IMR-90 (cell line): ENCODE measurements around the gene EXOC3L2. TPM values are rescaled to one million over a fixed set of nuclear protein-coding genes. Genes with fewer than 3 reads are reported as not detected.

Source experiments
- ATAC-seq: fragments of 200-7000 bp; cut with Tn5 transposase; 2 replicates; pipeline ENCODE4 v1.9.1; 2020; ENCODE audit warnings: low read depth, mild to moderate bottlenecking, moderate library complexity
- BruUV-seq: library from RNA; stranded (reverse); fragments of 400-500 nt; replicated peaks from 2 replicates; lab custom pipeline; 2021; lab: Mats Ljungman, UMichigan
- CTCF ChIA-PET: fragments of 300-600 bp; formaldehyde crosslinking; extraction: SDS; loops from one replicate; lab custom pipeline; 2021; ENCODE audit warnings: antibody characterized with exemption; lab: Yijun Ruan, JAX
- POLR2A ChIA-PET: fragments of 300-600 bp; sonication (Branson Sonifier 250); formaldehyde crosslinking; loops from one replicate; lab custom pipeline; 2022; ENCODE audit warnings: antibody characterized with exemption; ENCODE audit not compliant: unreplicated experiment; lab: Charles Lee
- DNase-seq: peaks from one replicate; pipeline ENCODE4 v3.0.0; 2013
- H2AFZ ChIP-seq: replicated peaks from 2 replicates; pipeline ENCODE3; 2013; ENCODE audit warnings: low read length, mild to moderate bottlenecking; ENCODE audit not compliant: poor library complexity
- H2AK5ac ChIP-seq: 2 replicates; pipeline ENCODE4 v1.6.1; 2013; ENCODE audit warnings: low read depth, low read length, inconsistent platforms
- H2AK9ac ChIP-seq: replicated peaks from 2 replicates; pipeline ENCODE3; 2013; ENCODE audit warnings: mild to moderate bottlenecking, low read depth, low read length, moderate library complexity; ENCODE audit not compliant: poor library complexity
- H2BK120ac ChIP-seq: 2 replicates; pipeline ENCODE4 v1.6.1; 2013; ENCODE audit warnings: low read depth, low read length, inconsistent platforms
- H2BK15ac ChIP-seq: 3 replicates; pipeline ENCODE4 v1.6.1; 2013; ENCODE audit warnings: low read depth, low read length, inconsistent platforms
- H2BK20ac ChIP-seq: 2 replicates; pipeline ENCODE4 v1.6.1; 2013; ENCODE audit warnings: low read depth, mild to moderate bottlenecking, inconsistent platforms, low read length, moderate library complexity
- H2BK5ac ChIP-seq: 2 replicates; pipeline ENCODE4 v1.6.1; 2013; ENCODE audit warnings: mild to moderate bottlenecking, low read depth, low read length, inconsistent platforms; ENCODE audit not compliant: poor library complexity, severe bottlenecking
- H3K14ac ChIP-seq: replicated peaks from 2 replicates; pipeline ENCODE4 v1.6.1; 2013; ENCODE audit warnings: low read depth, low read length, inconsistent platforms
- H3K18ac ChIP-seq: 2 replicates; pipeline ENCODE4 v1.6.1; 2013; ENCODE audit warnings: low read depth, low read length, control low read depth
- H3K23ac ChIP-seq: 2 replicates; pipeline ENCODE4 v1.6.1; 2013; ENCODE audit warnings: low read depth, low read length, inconsistent platforms
- H3K27ac ChIP-seq: 2 replicates; pipeline ENCODE4 v1.5.1; 2013; ENCODE audit warnings: mild to moderate bottlenecking, control low read depth, low read length; ENCODE audit not compliant: insufficient read depth
- H3K27me3 ChIP-seq: 2 replicates; pipeline ENCODE4 v1.6.1; 2013; ENCODE audit warnings: low read length; ENCODE audit not compliant: control insufficient read depth, insufficient read depth
- H3K36me3 ChIP-seq: 2 replicates; pipeline ENCODE4 v1.6.1; 2013; ENCODE audit warnings: low read length, mixed read lengths; ENCODE audit not compliant: control insufficient read depth, insufficient read depth
- H3K4ac ChIP-seq: 2 replicates; pipeline ENCODE4 v1.6.1; 2013; ENCODE audit warnings: low read depth, low read length, inconsistent platforms
- H3K4me1 ChIP-seq: 2 replicates; pipeline ENCODE4 v1.6.1; 2013; ENCODE audit warnings: low read length, mixed read lengths; ENCODE audit not compliant: control insufficient read depth, insufficient read depth
- H3K4me2 ChIP-seq: 2 replicates; pipeline ENCODE4 v1.6.1; 2013; ENCODE audit warnings: low read depth, mild to moderate bottlenecking, control low read depth, low read length, moderate library complexity
- H3K4me3 ChIP-seq: 2 replicates; pipeline ENCODE4 v1.5.1; 2013; ENCODE audit warnings: low read depth, mild to moderate bottlenecking, control low read depth, low read length, moderate library complexity; ENCODE audit not compliant: insufficient read depth
- H3K56ac ChIP-seq: 2 replicates; pipeline ENCODE4 v1.6.1; 2013; ENCODE audit warnings: low read length, inconsistent platforms; ENCODE audit not compliant: insufficient read depth; ENCODE audit errors: extremely low read depth
- H3K79me1 ChIP-seq, 2 experiments: 2 replicates each; pipeline ENCODE4 v1.6.1; 2013; ENCODE audit warnings: low read length in 2 of 2, inconsistent platforms in 1 of 2, low read depth in 1 of 2
- H3K9ac ChIP-seq: 2 replicates; pipeline ENCODE4 v1.6.1; 2013; ENCODE audit warnings: low read depth, low read length, control low read depth
- H3K9me1 ChIP-seq: 2 replicates; pipeline ENCODE4 v1.6.1; 2013; ENCODE audit warnings: low read length, inconsistent platforms; ENCODE audit not compliant: insufficient read depth
- H3K9me3 ChIP-seq: 2 replicates; pipeline ENCODE4 v1.6.1; 2013; ENCODE audit warnings: low read length; ENCODE audit not compliant: control insufficient read depth, insufficient read depth
- H4K20me1 ChIP-seq: 2 replicates; pipeline ENCODE4 v1.6.1; 2013; ENCODE audit warnings: low read length, inconsistent platforms; ENCODE audit not compliant: insufficient read depth
- H4K5ac ChIP-seq: 2 replicates; pipeline ENCODE4 v1.6.1; 2013; ENCODE audit warnings: mild to moderate bottlenecking, low read depth, low read length, control low read depth
- H4K8ac ChIP-seq, 2 experiments: 2 replicates each; pipeline ENCODE4 v1.6.1; 2013; ENCODE audit warnings: low read depth in 2 of 2, low read length in 2 of 2, control low read depth in 1 of 2, inconsistent platforms in 1 of 2
- H4K91ac ChIP-seq: 2 replicates; pipeline ENCODE4 v1.6.1; 2013; ENCODE audit warnings: low read depth, low read length, inconsistent platforms; ENCODE audit not compliant: insufficient read depth
- BHLHE40 ChIP-seq: fragments of 150-350 bp; IDR thresholded peaks from 2 replicates; pipeline ENCODE4 v1.6.1; 2016; ENCODE audit warnings: mild to moderate bottlenecking, low read depth, low read length
- CEBPB ChIP-seq: IDR thresholded peaks from 2 replicates; pipeline ENCODE4 v1.6.1; 2012; ENCODE audit warnings: low read depth, low read length, improper control_type of control experiment
- CHD1 ChIP-seq: IDR thresholded peaks from 2 replicates; pipeline ENCODE4 v1.6.1; 2012; ENCODE audit warnings: low read depth, low read length, improper control_type of control experiment
- ELK1 ChIP-seq: fragments of 150-350 bp; IDR thresholded peaks from 2 replicates; pipeline ENCODE4 v1.6.1; 2016; ENCODE audit warnings: low read depth, mild to moderate bottlenecking, low read length, moderate library complexity, borderline replicate concordance
- FOS ChIP-seq: fragments of 150-350 bp; IDR thresholded peaks from 2 replicates; pipeline ENCODE4 v1.6.1; 2016; ENCODE audit warnings: low read depth, low read length
- MAFK ChIP-seq: IDR thresholded peaks from 2 replicates; pipeline ENCODE4 v1.6.1; 2012; ENCODE audit warnings: low read depth, low read length, improper control_type of control experiment
- MAZ ChIP-seq: IDR thresholded peaks from 2 replicates; pipeline ENCODE4 v1.6.1; 2012; ENCODE audit warnings: low read depth, mild to moderate bottlenecking, low read length, improper control_type of control experiment, moderate library complexity, borderline replicate concordance
- MXI1 ChIP-seq: IDR thresholded peaks from 2 replicates; pipeline ENCODE4 v1.6.1; 2012; ENCODE audit warnings: low read depth, mild to moderate bottlenecking, low read length, moderate library complexity, borderline replicate concordance
- NFE2L2 ChIP-seq: fragments of 150-350 bp; IDR thresholded peaks from 2 replicates; pipeline ENCODE4 v1.6.1; 2016; ENCODE audit warnings: low read depth, mild to moderate bottlenecking, low read length
- POLR2A ChIP-seq: IDR thresholded peaks from 2 replicates; pipeline ENCODE4 v1.6.1; 2012; ENCODE audit warnings: mild to moderate bottlenecking, low read depth, low read length
- RAD21 ChIP-seq: IDR thresholded peaks from 2 replicates; pipeline ENCODE4 v1.6.1; 2012; ENCODE audit warnings: low read length, improper control_type of control experiment
- RCOR1 ChIP-seq: IDR thresholded peaks from 2 replicates; pipeline ENCODE4 v1.6.1; 2012; ENCODE audit warnings: mild to moderate bottlenecking, low read length, improper control_type of control experiment; ENCODE audit not compliant: insufficient replicate concordance
- RFX5 ChIP-seq: IDR thresholded peaks from 2 replicates; pipeline ENCODE4 v1.8.0; 2012; ENCODE audit warnings: low read depth, mild to moderate bottlenecking, low read length, moderate library complexity
- SMC3 ChIP-seq: fragments of 150-350 bp; IDR thresholded peaks from 2 replicates; pipeline ENCODE4 v1.6.1; 2016; ENCODE audit warnings: low read depth, mild to moderate bottlenecking, antibody characterized with exemption, low read length, moderate library complexity
- USF2 ChIP-seq: fragments of 150-350 bp; IDR thresholded peaks from 2 replicates; pipeline ENCODE4 v1.6.1; 2017; ENCODE audit warnings: mild to moderate bottlenecking, antibody characterized with exemption, low read length, low read depth
- WGBS, 2 experiments: methylation state at CpG; one replicate each; pipeline versions ENCODE4 v1.1.5 to v1.1.7; 2013; ENCODE audit warnings: missing lambda C conversion rate in 2 of 2; ENCODE audit not compliant: insufficient read length in 1 of 2; ENCODE audit errors: extremely low coverage in 2 of 2; 5-methylcytosine and 5-hydroxymethylcytosine counted together
- dilution Hi-C: fragments of 300-500 bp; cut with HindIII; formaldehyde crosslinking; loops from one replicate; pipeline ENCODE4 v1.14.3; 2018; ENCODE audit warnings: low sequenced_read_pairs; ENCODE audit not compliant: unreplicated experiment
- in situ Hi-C: fragments of 300-500 bp; cut with MboI; formaldehyde crosslinking; loops from 3 replicates; pipeline ENCODE4 v1.14.3; 2019; ENCODE audit warnings: low sequenced_read_pairs, inconsistent platforms, mixed read lengths
- intact Hi-C: fragments of 100-400 bp; cut with micrococcal nuclease; formaldehyde crosslinking; loops from 2 replicates; pipeline ENCODE4 v1.10.0; 2022
- polyA plus RNA-seq, 3 experiments: library from polyadenylated mRNA; depleted of rRNA; stranded (reverse); fragments of >200 nt; gene quantifications; 2 replicates each; pipeline ENCODE4 v1.2.3, GENCODE V29; 2012; ENCODE audit warnings: low replicate concordance in 1 of 3
- total RNA-seq: library from RNA; depleted of rRNA; stranded (reverse); fragments of >200 nt; gene quantifications from 2 replicates; pipeline ENCODE4 v1.2.3, GENCODE V29; 2012
- TF ChIP-seq, protein P1 (sequence below): conservative IDR thresholded peaks from 2 replicates; pipeline ENCODE4 v1.5.1; 2012; ENCODE audit warnings: mild to moderate bottlenecking, low read depth, low read length, improper control_type of control experiment

The EXOC3L2 gene
- total and polyA plus RNA-seq, 2 of the 4 experiments (the other 2 are of a cell fraction), result 0.03 TPM; not detected in 1

GRCh38 chr19:45263013-45263412 is 17.8 kb upstream of the EXOC3L2 start:
- H3K27me3 ChIP-seq, result no peaks in the 10 kb centered on the region
- no peak overlapping the region for H2AFZ ChIP-seq
- H2AK9ac ChIP-seq, result no peak overlapping the region
- H2BK5ac ChIP-seq, result no peak overlapping the region
- H4K5ac ChIP-seq, result no peak overlapping the region
- ATAC-seq (no peak), DNase-seq (no peak)
- no peak overlapping the region for H3K4me2 ChIP-seq
- H4K8ac ChIP-seq, result no peak overlapping the region
- H3K79me1 ChIP-seq, result peaks cover 18 to 34% of the 10 kb centered on the region in 2 experiments
- H3K36me3 ChIP-seq, result peaks cover 40% of the 10 kb centered on the region
- no peak overlapping the region for H3K56ac ChIP-seq
- H3K18ac ChIP-seq, result no peak overlapping the region
- H3K9ac ChIP-seq, result no peak overlapping the region
- no peak overlapping the region for H4K91ac ChIP-seq
- in situ Hi-C loops, result no loop called here
- no peak overlapping the region for H2BK15ac ChIP-seq
- H3K14ac ChIP-seq, result no peak overlapping the region
- ChIA-PET CTCF (no interaction called here), POLR2A (interaction anchor here (0.6 kb wide), 1 partner anchor 116 kb away, joined by 3 read pairs; no protein-coding TSS in a partner anchor)
- intact Hi-C loops, result no loop called here
- no TSS peak for BruUV-seq
- H2BK120ac ChIP-seq, result no peak overlapping the region
- H3K4me3 ChIP-seq, result no peak overlapping the region
- H2AK5ac ChIP-seq, result no peak overlapping the region
- dilution Hi-C loops, result no loop called here
- no peak overlapping the region for H3K23ac ChIP-seq
- no peaks in the 10 kb centered on the region for H3K9me3 ChIP-seq
- TF ChIP-seq CEBPB (no peak), RFX5 (no peak), FOS (no peak), RCOR1 (no peak), MAFK (no peak), MXI1 (no peak), ELK1 (no peak), RAD21 (no peak), USF2 (no peak), NFE2L2 (no peak), MAZ (no peak), BHLHE40 (no peak), POLR2A (no peak), SMC3 (no peak), CHD1 (no peak)
- TF ChIP-seq, protein P1, sequence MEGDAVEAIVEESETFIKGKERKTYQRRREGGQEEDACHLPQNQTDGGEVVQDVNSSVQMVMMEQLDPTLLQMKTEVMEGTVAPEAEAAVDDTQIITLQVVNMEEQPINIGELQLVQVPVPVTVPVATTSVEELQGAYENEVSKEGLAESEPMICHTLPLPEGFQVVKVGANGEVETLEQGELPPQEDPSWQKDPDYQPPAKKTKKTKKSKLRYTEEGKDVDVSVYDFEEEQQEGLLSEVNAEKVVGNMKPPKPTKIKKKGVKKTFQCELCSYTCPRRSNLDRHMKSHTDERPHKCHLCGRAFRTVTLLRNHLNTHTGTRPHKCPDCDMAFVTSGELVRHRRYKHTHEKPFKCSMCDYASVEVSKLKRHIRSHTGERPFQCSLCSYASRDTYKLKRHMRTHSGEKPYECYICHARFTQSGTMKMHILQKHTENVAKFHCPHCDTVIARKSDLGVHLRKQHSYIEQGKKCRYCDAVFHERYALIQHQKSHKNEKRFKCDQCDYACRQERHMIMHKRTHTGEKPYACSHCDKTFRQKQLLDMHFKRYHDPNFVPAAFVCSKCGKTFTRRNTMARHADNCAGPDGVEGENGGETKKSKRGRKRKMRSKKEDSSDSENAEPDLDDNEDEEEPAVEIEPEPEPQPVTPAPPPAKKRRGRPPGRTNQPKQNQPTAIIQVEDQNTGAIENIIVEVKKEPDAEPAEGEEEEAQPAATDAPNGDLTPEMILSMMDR, result no peak
- H3K4me1 ChIP-seq, result no peaks in the 10 kb centered on the region
- H4K20me1 ChIP-seq, result peaks cover 20% of the 10 kb centered on the region
- H2BK20ac ChIP-seq, result no peak overlapping the region
- WGBS, 2 experiments, result no CpG with 5 or more reads among the region's 11 CpGs
- H3K9me1 ChIP-seq, result 0 out of 2 replicates have a peak, but pooled peaks cover 7% of the 10 kb centered on the region
- H3K27ac ChIP-seq, result no peak overlapping the region
- no peak overlapping the region for H3K4ac ChIP-seq
